ENCODE results near the gene CHSY1.

- TF ChIP-seq CTCF (IDR thresholded peaks at IDR 0.05) (no peak), POLR2A (IDR thresholded peaks at IDR 0.05) (no peak)
These were observed 85.9 kb downstream of the CHSY1 start for GRCh38 chr15:101165905-101166471.

Measured in uterus (tissue), 2 donors.